Measurements from ENCODE around the gene RICTOR.
A peak's percentile ranks its signal among the peaks of the same experiment; 100 is the strongest.

Gene RICTOR, protein sequence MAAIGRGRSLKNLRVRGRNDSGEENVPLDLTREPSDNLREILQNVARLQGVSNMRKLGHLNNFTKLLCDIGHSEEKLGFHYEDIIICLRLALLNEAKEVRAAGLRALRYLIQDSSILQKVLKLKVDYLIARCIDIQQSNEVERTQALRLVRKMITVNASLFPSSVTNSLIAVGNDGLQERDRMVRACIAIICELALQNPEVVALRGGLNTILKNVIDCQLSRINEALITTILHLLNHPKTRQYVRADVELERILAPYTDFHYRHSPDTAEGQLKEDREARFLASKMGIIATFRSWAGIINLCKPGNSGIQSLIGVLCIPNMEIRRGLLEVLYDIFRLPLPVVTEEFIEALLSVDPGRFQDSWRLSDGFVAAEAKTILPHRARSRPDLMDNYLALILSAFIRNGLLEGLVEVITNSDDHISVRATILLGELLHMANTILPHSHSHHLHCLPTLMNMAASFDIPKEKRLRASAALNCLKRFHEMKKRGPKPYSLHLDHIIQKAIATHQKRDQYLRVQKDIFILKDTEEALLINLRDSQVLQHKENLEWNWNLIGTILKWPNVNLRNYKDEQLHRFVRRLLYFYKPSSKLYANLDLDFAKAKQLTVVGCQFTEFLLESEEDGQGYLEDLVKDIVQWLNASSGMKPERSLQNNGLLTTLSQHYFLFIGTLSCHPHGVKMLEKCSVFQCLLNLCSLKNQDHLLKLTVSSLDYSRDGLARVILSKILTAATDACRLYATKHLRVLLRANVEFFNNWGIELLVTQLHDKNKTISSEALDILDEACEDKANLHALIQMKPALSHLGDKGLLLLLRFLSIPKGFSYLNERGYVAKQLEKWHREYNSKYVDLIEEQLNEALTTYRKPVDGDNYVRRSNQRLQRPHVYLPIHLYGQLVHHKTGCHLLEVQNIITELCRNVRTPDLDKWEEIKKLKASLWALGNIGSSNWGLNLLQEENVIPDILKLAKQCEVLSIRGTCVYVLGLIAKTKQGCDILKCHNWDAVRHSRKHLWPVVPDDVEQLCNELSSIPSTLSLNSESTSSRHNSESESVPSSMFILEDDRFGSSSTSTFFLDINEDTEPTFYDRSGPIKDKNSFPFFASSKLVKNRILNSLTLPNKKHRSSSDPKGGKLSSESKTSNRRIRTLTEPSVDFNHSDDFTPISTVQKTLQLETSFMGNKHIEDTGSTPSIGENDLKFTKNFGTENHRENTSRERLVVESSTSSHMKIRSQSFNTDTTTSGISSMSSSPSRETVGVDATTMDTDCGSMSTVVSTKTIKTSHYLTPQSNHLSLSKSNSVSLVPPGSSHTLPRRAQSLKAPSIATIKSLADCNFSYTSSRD (N-terminal part only)

DNA sequence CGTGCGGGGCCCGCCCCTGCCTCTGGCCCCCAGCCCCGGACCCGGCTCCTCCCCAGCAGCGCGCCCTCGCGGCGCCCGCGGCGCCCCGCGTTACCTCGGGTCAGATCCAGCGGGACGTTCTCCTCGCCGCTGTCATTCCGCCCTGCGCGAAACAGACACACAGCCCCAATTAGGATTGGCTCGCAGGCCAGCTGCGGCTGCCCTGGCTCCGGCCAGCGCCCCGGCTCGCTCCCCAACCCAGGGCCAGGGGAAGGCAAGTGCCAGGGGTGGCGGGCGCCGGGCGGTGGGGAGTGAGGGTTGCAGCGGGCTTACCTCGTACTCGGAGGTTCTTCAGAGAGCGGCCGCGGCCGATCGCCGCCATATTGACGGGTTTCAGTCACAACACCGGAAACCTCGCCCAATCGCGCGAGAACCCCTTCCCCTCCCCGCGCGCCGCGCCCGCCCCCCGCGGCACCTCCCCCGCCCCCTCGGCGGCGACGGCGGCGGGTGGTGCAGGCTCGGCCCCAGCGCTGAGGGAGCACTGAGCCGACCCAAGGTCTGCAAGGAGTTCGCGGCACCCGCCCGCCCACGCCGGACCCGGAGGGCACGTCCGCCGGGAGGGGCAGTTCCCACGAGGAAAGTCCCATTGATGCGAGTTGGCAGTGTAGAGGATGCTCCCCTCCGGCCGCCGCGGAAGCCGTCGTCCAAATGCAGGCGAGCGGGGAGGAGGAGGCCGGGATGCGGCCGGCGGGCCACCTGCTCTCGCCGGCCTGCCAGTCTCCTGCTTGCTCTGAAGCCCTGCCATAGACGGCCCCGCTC lies at the start of gene RICTOR:
TSS of gene RICTOR (minus strand) at position 383 of the 798 bp plus-strand sequence. CDS start at position 361, 22 bp downstream.
- peak; percentile 61 for DNase-seq (ENCODE audit: low spot score)

GRCh38 chr5:39121922-39122321 lies 47.7 kb upstream of the RICTOR start:
- no peak for DNase-seq (ENCODE audit: low spot score)

- DNase-seq (ENCODE audit: low spot score): no peak
Observed at GRCh38 chr5:39121315-39121714, 47.1 kb upstream of the RICTOR start.

DNA sequence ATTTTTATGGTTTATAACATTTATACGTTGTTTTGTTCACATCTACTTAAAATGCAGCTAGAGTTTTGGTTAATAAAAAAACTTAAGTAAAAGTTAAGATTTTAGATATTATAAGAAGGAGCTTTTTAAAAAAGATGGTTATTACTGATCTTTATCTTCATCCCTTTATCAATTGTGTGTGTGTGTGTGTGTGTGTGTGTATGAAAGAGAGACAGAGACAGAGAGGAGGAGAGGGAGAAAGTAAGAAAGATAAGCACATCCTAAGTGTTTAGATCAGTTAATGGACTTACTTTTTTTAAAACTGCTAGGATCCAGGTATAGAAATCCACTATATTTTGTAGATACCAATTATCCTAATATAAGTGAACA lies 45.8 kb upstream of the RICTOR start:
- DNase-seq (ENCODE audit: low spot score): no peak

DNA sequence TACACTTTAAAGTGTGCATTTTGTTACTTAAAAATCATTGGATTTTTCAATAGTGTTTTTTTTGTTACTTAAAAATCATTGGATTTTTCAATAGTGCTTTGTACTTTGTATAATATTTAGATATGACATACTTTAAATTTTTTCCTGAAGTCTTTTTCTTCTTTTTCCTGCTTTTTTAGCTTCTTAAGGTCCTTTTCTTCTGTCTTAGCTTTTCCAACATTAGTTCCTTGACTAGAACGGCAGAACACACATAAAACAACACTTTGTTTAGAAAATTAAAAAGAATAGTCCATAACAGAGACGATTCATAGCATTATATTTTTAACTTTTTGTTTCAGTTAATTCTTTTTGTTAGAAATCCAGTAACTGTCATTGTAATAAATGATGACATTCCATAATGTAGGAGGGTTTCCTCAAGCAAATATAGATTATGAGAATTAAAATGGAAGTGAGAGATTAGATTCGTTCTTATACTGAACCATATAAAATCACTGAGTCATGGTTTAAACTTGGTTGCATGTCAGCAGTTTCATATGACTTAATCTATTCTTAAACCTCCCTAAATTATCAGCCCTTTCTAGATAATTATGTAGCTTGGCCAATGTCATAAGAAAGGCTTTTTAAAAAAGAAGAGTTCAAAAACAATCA lies 45.3 kb upstream of the RICTOR start:
- no peak for DNase-seq (ENCODE audit: low spot score)

GRCh38 chr5:39118638-39119037 lies 44.4 kb upstream of the RICTOR start:
- DNase-seq (ENCODE audit: low spot score): no peak

- no peak for DNase-seq (ENCODE audit: low spot score)
Observed at GRCh38 chr5:39117401-39117800, 43.2 kb upstream of the RICTOR start.

DNA sequence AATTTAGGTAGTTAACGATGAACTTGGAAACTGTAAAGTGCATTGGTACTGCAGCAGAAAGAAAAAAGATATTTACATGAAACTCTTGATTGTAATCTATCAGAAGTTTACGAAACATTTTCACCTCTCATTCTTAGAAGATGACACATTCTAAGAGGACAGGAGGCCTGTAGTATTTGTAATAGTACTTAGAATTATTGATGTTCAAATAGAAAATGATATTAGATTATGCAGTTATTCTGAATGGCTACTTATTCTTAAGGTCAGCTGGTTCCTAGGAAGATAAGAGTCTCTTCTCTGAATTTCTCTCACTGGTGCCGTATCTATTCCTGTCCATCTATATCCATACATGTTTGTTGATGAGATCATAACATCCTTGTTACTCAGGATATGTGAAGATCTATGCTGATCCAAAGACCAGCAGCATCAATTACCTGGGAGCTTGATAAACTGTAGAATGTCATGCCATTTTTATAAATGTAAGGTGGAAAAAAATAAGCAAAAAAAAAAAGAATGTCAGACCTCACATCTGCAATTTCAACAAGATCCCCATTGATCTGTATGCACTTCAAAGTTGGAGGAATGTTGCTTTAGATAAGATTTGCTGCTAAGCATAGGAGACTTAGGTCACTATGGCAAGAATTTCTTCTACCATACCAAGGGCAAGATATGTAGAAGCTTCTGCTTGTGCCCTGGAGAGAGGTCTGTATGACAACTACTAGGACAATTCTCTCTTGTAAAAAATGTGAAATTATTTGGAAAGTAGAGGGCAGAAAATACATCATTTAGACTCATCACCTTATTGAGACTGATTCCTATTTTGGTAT lies 42.4 kb upstream of the RICTOR start:
- no peak for DNase-seq (ENCODE audit: low spot score)

GRCh38 chr5:39115644-39116343 lies 41.6 kb upstream of the RICTOR start:
- DNase-seq (ENCODE audit: low spot score): no peak

GRCh38 chr5:39114155-39114554 lies 40.0 kb upstream of the RICTOR start:
- DNase-seq (ENCODE audit: low spot score): no peak

GRCh38 chr5:39113354-39113953 lies 39.3 kb upstream of the RICTOR start:
- no peak for DNase-seq (ENCODE audit: low spot score)

- no peak for DNase-seq (ENCODE audit: low spot score)
Observed at GRCh38 chr5:39109606-39110005, 35.4 kb upstream of the RICTOR start.

DNA sequence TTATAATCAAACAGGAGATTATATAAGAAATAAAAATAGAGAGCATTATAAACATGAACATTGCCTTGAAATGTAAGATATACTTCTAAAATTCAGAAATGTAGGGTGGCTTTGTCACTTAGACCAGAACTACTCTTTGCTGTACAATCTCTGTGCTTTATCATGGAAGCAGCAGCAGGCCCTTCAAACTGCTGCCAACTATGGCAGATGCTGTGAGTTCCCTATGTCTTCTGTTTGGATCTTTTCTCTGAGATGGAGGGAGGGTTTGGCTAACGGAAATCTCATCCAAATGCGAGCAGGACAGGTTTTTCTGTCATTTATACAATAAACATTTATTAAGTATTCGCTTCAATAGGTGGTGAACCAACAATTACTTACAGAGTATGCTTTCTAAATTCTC lies 34.8 kb upstream of the RICTOR start:
- no peak for DNase-seq (ENCODE audit: low spot score)

DNA sequence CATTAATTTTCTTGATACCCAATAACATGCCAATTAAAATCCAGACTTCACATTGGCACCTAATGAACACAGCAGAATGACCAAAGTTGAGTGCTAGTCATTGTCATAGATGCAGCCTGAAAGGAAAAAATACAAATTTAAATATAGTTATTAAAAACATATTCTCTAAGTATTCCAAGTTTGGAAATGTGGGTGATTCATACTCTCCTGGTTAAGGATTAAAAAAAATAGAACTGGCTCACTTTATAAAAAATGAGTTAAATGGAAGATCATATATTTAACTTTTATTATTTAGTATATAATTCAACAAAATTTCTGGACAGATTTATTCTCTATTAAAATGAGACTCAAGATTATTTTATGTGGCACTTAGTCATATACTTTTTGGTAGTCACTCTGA lies 33.2 kb upstream of the RICTOR start:
- no peak for DNase-seq (ENCODE audit: low spot score)

DNA sequence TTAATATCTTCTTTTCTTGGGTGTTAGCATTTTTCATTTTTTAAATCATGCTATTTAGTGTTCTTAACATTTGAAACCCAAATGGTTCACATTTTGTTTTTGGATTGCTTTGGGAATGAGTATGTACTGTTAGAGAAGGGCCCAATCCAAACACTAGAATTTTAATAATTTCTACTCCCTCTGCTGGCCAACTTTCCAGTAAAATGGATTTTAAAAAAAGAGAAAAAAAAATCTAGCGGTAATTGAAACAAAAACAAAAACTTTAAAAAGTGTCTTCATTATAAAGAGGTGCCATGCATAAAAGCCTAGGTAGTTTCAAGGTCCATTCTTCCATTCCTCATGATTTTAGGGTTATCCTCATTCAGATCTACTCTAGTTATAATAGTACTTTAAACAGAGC lies 32.1 kb upstream of the RICTOR start:
- DNase-seq (ENCODE audit: low spot score): no peak

DNA sequence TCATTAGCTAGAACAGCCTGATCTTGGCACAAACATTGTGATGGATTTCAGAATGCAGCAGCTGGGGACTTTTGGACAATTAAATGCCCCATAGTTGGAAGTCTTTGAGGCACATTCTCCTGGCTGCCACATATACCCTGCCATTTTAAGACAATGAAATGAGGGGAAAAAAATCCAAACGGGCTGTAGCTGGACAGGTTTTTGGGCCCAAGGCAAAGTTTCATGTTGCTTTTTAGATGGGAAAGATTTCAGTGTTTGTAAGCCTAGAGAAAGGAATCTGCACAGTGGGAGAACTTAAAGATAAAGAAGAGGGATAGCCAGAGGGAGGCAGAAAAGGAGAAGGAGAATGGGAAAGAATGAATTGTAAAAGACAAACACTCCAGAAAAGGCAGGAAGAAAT lies 30.0 kb upstream of the RICTOR start:
- no peak for DNase-seq (ENCODE audit: low spot score)

DNA sequence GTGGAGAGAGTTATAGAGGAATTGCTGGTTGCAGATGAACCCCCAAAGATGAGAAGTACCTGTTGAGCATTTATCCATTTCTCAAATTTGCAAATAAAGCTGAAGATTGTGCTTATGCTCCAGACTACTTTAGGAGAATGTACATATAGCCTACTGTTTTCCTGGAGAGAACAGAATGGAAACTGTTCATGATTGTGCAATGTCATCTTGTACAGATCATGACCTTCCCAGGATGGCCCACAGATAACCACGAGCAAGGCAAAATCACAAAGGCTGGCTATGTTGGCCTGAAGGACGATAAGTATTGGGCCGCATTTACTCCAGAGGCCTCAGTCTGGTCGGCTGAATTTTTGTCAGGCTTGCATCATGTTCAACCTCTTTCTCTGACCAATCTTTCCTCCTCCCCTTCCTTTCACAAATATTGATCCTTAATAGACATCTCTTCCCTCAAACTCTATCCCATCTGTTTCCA lies 28.5 kb upstream of the RICTOR start:
- peak; percentile 64 for DNase-seq (ENCODE audit: low spot score)

DNA sequence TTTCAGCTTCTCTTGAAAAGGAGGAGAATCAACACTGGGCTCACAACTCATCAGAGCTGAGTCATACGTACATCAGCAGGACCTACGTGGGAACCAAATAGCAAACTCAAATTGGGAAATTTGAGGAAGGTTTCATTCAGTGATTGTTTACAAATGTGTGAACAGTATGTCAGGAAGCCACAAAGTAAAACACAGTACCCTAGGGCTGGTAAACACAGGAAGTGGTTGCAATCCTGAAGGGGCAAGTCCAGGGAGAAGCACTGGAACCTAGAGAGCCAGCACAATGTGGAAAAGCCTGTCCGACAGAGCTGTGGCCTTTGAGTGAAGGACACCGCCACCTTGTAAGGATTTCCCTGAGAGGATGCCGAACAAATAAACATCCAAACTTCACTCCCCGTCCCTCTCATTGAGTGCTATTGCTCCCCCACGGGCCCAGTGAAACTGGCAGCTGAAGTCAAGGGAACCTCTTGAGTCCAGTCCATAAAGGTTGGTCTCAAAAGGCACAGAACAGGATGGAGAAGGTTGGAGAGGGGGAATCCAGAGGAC lies 26.7 kb upstream of the RICTOR start:
- peak; percentile 60 for DNase-seq (ENCODE audit: low spot score)
